HepG2 (cell line): ENCODE data around the gene CPHXL. TPM values are rescaled to one million over a fixed set of nuclear protein-coding genes. Genes with fewer than 3 reads are reported as not detected.

Experiments
- CCAR2 ChIP-seq: fragments of 200-400 bp; formaldehyde crosslinking; optimal IDR thresholded peaks from 2 replicates; pipeline ENCODE3; 2018; ENCODE audit warnings: low read depth, mild to moderate bottlenecking, low read length, moderate library complexity
- FOXP1 ChIP-seq, 2 experiments: fragments of 450-650 bp in 1 of 2; IDR thresholded peaks; 2 replicates each; pipeline ENCODE4 v1.6.1; 2017 to 2018; ENCODE audit warnings: antibody characterized with exemption in 1 of 2
- JDP2 ChIP-seq: sonication (generic); formaldehyde crosslinking; IDR thresholded peaks from 2 replicates; pipeline ENCODE4 v1.8.1; 2022; ENCODE audit warnings: missing genetic modification reagents, borderline replicate concordance
- MED1 ChIP-seq: sonication (generic); formaldehyde crosslinking; IDR thresholded peaks from 2 replicates; pipeline ENCODE4 v1.4.0; 2020; ENCODE audit warnings: missing genetic modification reagents
- PAXIP1 ChIP-seq: sonication (generic); formaldehyde crosslinking; conservative IDR thresholded peaks from 2 replicates; pipeline ENCODE4 v1.4.0; 2020; ENCODE audit warnings: mild to moderate bottlenecking, missing genetic modification reagents, moderate library complexity
- RFX3 ChIP-seq: IDR thresholded peaks from 2 replicates; pipeline ENCODE4 v1.6.1; 2016; ENCODE audit warnings: missing biosample characterization, missing genetic modification reagents
- SAP130 ChIP-seq: IDR thresholded peaks from 2 replicates; pipeline ENCODE4 v1.6.1; 2016; ENCODE audit warnings: low read depth
- SCMH1 ChIP-seq: sonication (generic); formaldehyde crosslinking; IDR thresholded peaks from 2 replicates; pipeline ENCODE4 v1.9.0; 2021; ENCODE audit warnings: missing genetic modification reagents, mild to moderate bottlenecking, borderline replicate concordance
- SMAD1 ChIP-seq: sonication (generic); formaldehyde crosslinking; IDR thresholded peaks from 2 replicates; pipeline ENCODE4 v1.4.0; 2020; ENCODE audit warnings: missing genetic modification reagents, low read depth, mild to moderate bottlenecking, borderline replicate concordance
- ZBTB40 ChIP-seq, 2 experiments: fragments of 450-650 bp in 1 of 2; sonication (generic) in 1 of 2; formaldehyde crosslinking in 1 of 2; IDR thresholded peaks; 2 replicates each; pipeline versions ENCODE4 v1.6.1 to v1.8.0; 2016 to 2022; ENCODE audit warnings: antibody characterized with exemption in 1 of 2, mild to moderate bottlenecking in 1 of 2, missing genetic modification reagents in 1 of 2
- ZFY ChIP-seq: sonication (generic); formaldehyde crosslinking; IDR thresholded peaks from 2 replicates; pipeline ENCODE4 v1.4.0; 2020; ENCODE audit warnings: missing genetic modification reagents
- ZNF574 ChIP-seq: sonication (generic); formaldehyde crosslinking; IDR thresholded peaks from 2 replicates; pipeline ENCODE4 v1.4.0; 2020; ENCODE audit warnings: missing genetic modification reagents
- ZNF577 ChIP-seq: sonication (generic); formaldehyde crosslinking; IDR thresholded peaks from 2 replicates; pipeline ENCODE4 v1.4.0; 2020; ENCODE audit warnings: mild to moderate bottlenecking, low read depth, missing genetic modification reagents, borderline replicate concordance
- ZNF713 ChIP-seq: sonication (generic); formaldehyde crosslinking; IDR thresholded peaks from 2 replicates; pipeline ENCODE4 v1.4.0; 2020; ENCODE audit warnings: mild to moderate bottlenecking, missing genetic modification reagents
- ZNF776 ChIP-seq: sonication (generic); formaldehyde crosslinking; IDR thresholded peaks from 2 replicates; pipeline ENCODE4 v1.4.0; 2020; ENCODE audit warnings: mild to moderate bottlenecking, missing genetic modification reagents
- polyA plus RNA-seq, 8 experiments: library from polyadenylated mRNA; depleted of rRNA in 3 of 8; stranded (reverse) in 7 of 8; unstranded in 1 of 8; fragments of >200 nt; fragmentation: Illumina TruSeq in 4 of 8; extraction: Trizol in 4 of 8; gene quantifications; 2 replicates each; pipeline versions ENCODE4 v1.2.1 to v1.2.3, GENCODE V29; 2011 to 2016; ENCODE audit warnings: low read depth in 4 of 8, missing spikeins in 1 of 8, mixed read lengths in 1 of 8; ENCODE audit not compliant: insufficient read depth in 1 of 8
- total RNA-seq, 5 experiments: library from RNA; depleted of rRNA; stranded (reverse); fragments of >200 nt; fragmentation: Illumina TruSeq; extraction: Trizol; gene quantifications; 2 replicates each; pipeline ENCODE4 v1.2.3, GENCODE V29; 2016; ENCODE audit warnings: low read depth in 1 of 5

Gene CPHXL
- total and polyA plus RNA-seq, 2 of the 13 experiments (the other 11 are each of a cell fraction or from before 2014, with no cell fraction given), result not detected

GRCh38 chr16:75682308-75682707, 44.0 kb downstream of the CPHXL start (continued):
- no peak for TF ChIP-seq ZBTB40 (IDR thresholded peaks at IDR 0.05)
- no peak for TF ChIP-seq ZBTB40 (CRISPR knock-in tag; IDR thresholded peaks at IDR 0.05)
- TF ChIP-seq MED1 (CRISPR knock-in tag), result no peak
- TF ChIP-seq SMAD1 (CRISPR knock-in tag), result no peak
- TF ChIP-seq SAP130, result no peak
- no peak for TF ChIP-seq PAXIP1 (CRISPR knock-in tag)
- no peak for TF ChIP-seq CCAR2
- TF ChIP-seq RFX3 (CRISPR knock-in tag), result no peak
- no peak for TF ChIP-seq SCMH1 (CRISPR knock-in tag)
- TF ChIP-seq ZNF574 (CRISPR knock-in tag), result no peak
- TF ChIP-seq ZFY (CRISPR knock-in tag), result peak; percentile 74
- no peak for TF ChIP-seq JDP2 (CRISPR knock-in tag)
- no peak for TF ChIP-seq ZNF577
- TF ChIP-seq ZNF776, result no peak
- no peak for TF ChIP-seq FOXP1 (IDR thresholded peaks at IDR 0.05)
- TF ChIP-seq FOXP1 (CRISPR knock-in tag; IDR thresholded peaks at IDR 0.05), result no peak
- TF ChIP-seq ZNF713 (CRISPR knock-in tag), result no peak
